Osteoblast (primary cell): ENCODE data around the gene IVL. TPM values are rescaled to one million over a fixed set of nuclear protein-coding genes. Genes with fewer than 3 reads are reported as not detected.

Experiments used
- DNase-seq: peaks from one replicate; pipeline ENCODE4 v3.0.0; 2011; ENCODE audit warnings: low spot score, mixed read lengths; ENCODE audit not compliant: insufficient read length; ENCODE audit errors: missing footprints
- H2AFZ ChIP-seq: 2 replicates; pipeline ENCODE4 v1.6.0; 2011; ENCODE audit warnings: mild to moderate bottlenecking, low read length
- H3K27ac ChIP-seq: 2 replicates; pipeline ENCODE4 v1.5.1; 2011; ENCODE audit warnings: mild to moderate bottlenecking, low read depth, low read length, moderate library complexity
- H3K27me3 ChIP-seq: 2 replicates; pipeline ENCODE4 v1.6.0; 2012; ENCODE audit warnings: mild to moderate bottlenecking, control low read depth, inconsistent platforms, low read length, moderate library complexity; ENCODE audit not compliant: insufficient read depth
- H3K36me3 ChIP-seq: 2 replicates; pipeline ENCODE4 v1.5.1; 2011; ENCODE audit warnings: mild to moderate bottlenecking, low read length, control low read depth, moderate library complexity; ENCODE audit not compliant: insufficient read depth
- H3K4me1 ChIP-seq: 2 replicates; pipeline ENCODE4 v1.5.1; 2011; ENCODE audit warnings: mild to moderate bottlenecking, low read length, control low read depth, moderate library complexity; ENCODE audit not compliant: insufficient read depth
- H3K4me2 ChIP-seq: 2 replicates; pipeline ENCODE4 v1.6.0; 2011; ENCODE audit warnings: mild to moderate bottlenecking, low read length; ENCODE audit not compliant: insufficient read depth
- H3K4me3 ChIP-seq: fragments of 200-600 bp; sonication (generic); 3 replicates; pipeline ENCODE4 v1.5.1; 2012; ENCODE audit warnings: mild to moderate bottlenecking, low read length, inconsistent platforms; ENCODE audit not compliant: insufficient read depth
- H3K79me2 ChIP-seq: 2 replicates; pipeline ENCODE4 v1.6.0; 2012; ENCODE audit warnings: mild to moderate bottlenecking, low read length, control low read depth, inconsistent platforms; ENCODE audit not compliant: insufficient read depth
- H3K9me3 ChIP-seq: 2 replicates; pipeline ENCODE4 v1.5.1; 2011; ENCODE audit warnings: low read depth, low read length, control low read depth
- H4K20me1 ChIP-seq: 2 replicates; pipeline ENCODE4 v1.6.0; 2012; ENCODE audit warnings: mild to moderate bottlenecking, low read length, control low read depth; ENCODE audit not compliant: insufficient read depth
- total RNA-seq: library from RNA; depleted of rRNA; stranded (reverse); fragments of >200 nt; gene quantifications from 2 replicates; pipeline ENCODE4 v1.2.3, GENCODE V29; 2012
- TF ChIP-seq, protein P1 (sequence below): IDR thresholded peaks from 2 replicates; pipeline ENCODE4 v1.5.1; 2011; ENCODE audit warnings: mild to moderate bottlenecking, low read depth, low read length, moderate library complexity; ENCODE audit errors: extremely low read depth

IVL gene
- total RNA-seq, 1 donor: not detected

DNA sequence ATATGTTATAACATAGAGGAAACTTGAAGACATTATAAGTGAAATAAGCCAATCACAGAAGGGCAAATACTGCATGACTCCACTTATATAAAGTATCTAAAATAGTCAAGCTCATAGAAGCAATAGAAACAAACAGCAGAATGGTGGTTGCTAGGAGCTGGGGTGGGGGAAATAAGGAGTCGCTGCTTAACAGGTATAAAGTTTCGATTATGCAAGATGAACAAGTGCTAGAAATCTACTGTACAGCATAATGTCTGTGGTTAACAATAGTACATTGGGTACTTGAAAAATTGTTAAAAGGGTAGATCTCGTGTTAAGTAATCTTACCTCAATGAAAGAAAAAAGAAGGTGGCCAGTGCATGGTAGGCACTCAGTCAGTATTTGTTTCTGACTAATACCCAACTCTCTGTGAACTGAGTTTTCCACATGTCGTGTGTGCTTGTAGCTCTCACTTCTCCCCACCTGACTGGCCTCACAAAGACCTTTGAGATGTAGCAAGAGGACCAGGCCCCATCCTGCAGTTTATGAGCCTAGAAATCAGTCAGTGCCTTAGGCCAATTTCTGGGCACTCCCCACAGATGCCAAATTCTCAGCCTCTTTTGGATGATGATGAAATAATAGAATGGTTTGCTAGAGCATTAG is 23.9 kb downstream of the IVL start:
- no peaks in the 10 kb centered on the region for H3K36me3 ChIP-seq
- TF ChIP-seq, protein P1, sequence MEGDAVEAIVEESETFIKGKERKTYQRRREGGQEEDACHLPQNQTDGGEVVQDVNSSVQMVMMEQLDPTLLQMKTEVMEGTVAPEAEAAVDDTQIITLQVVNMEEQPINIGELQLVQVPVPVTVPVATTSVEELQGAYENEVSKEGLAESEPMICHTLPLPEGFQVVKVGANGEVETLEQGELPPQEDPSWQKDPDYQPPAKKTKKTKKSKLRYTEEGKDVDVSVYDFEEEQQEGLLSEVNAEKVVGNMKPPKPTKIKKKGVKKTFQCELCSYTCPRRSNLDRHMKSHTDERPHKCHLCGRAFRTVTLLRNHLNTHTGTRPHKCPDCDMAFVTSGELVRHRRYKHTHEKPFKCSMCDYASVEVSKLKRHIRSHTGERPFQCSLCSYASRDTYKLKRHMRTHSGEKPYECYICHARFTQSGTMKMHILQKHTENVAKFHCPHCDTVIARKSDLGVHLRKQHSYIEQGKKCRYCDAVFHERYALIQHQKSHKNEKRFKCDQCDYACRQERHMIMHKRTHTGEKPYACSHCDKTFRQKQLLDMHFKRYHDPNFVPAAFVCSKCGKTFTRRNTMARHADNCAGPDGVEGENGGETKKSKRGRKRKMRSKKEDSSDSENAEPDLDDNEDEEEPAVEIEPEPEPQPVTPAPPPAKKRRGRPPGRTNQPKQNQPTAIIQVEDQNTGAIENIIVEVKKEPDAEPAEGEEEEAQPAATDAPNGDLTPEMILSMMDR: no peak
- H2AFZ ChIP-seq: no peak overlapping the region
- H3K27ac ChIP-seq: no peak overlapping the region
- H3K4me1 ChIP-seq: no peaks in the 10 kb centered on the region
- H4K20me1 ChIP-seq: no peaks in the 10 kb centered on the region
- no peaks in the 10 kb centered on the region for H3K79me2 ChIP-seq
- H3K4me3 ChIP-seq: no peak overlapping the region
- DNase-seq: no peak
- no peak overlapping the region for H3K4me2 ChIP-seq
- no peaks in the 10 kb centered on the region for H3K27me3 ChIP-seq
- no peaks in the 10 kb centered on the region for H3K9me3 ChIP-seq

DNA sequence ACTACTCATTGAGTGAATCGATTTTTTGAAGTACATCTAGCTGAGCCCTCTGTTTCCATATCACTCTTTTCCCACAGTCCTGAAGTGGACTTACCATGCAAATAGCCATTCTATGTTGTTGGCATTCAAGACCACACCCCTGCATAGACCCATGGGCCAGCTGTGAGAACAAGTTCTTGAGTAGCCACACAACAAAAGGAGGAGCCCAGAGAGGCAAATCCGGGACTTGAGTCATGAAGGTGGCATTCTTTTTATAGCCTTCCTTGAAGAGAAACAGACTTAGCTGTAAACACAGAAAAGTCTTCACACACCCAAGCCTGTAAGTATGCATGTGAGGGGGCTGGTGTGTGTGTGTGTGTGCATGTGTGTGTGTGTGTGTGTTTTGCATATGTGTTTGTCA is 24.9 kb downstream of the IVL start:
- DNase-seq: no peak
- H3K9me3 ChIP-seq: no peaks in the 10 kb centered on the region
- H2AFZ ChIP-seq: no peak overlapping the region
- no peak overlapping the region for H3K4me3 ChIP-seq
- no peaks in the 10 kb centered on the region for H3K36me3 ChIP-seq
- H3K27ac ChIP-seq: no peak overlapping the region
- H4K20me1 ChIP-seq: no peaks in the 10 kb centered on the region
- no peaks in the 10 kb centered on the region for H3K79me2 ChIP-seq
- no peaks in the 10 kb centered on the region for H3K4me1 ChIP-seq
- TF ChIP-seq, protein P1: no peak
- no peaks in the 10 kb centered on the region for H3K27me3 ChIP-seq
- no peak overlapping the region for H3K4me2 ChIP-seq

DNA sequence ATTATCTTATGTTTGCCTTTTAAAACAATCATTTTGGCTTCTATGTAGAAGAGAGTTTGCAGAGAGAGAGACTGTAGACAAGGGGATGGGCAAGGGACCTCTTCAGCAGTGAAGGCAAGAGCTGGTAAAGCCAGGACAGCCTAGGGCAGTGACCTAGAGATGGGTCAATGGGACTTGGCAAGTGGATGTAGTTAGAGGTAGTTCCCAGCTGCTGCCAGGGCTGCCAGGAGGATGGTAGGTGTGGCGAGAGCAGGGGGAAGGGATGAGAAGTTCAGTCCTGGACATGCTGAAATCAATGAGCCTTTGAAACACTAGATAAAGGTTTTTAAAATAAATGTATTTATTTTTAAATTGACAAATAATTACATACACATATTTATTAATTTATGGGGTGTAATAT is 32.3 kb downstream of the IVL start:
- no peak for DNase-seq
- Histone ChIP-seq H4K20me1 (no peaks in the 10 kb centered on the region), H3K36me3 (no peaks in the 10 kb centered on the region), H2AFZ (no peak overlapping the region), H3K9me3 (no peaks in the 10 kb centered on the region), H3K27ac (no peak overlapping the region), H3K4me3 (no peak overlapping the region), H3K4me1 (no peaks in the 10 kb centered on the region), H3K79me2 (no peaks in the 10 kb centered on the region), H3K4me2 (no peak overlapping the region), H3K27me3 (no peaks in the 10 kb centered on the region)
- TF ChIP-seq, protein P1: no peak

DNA sequence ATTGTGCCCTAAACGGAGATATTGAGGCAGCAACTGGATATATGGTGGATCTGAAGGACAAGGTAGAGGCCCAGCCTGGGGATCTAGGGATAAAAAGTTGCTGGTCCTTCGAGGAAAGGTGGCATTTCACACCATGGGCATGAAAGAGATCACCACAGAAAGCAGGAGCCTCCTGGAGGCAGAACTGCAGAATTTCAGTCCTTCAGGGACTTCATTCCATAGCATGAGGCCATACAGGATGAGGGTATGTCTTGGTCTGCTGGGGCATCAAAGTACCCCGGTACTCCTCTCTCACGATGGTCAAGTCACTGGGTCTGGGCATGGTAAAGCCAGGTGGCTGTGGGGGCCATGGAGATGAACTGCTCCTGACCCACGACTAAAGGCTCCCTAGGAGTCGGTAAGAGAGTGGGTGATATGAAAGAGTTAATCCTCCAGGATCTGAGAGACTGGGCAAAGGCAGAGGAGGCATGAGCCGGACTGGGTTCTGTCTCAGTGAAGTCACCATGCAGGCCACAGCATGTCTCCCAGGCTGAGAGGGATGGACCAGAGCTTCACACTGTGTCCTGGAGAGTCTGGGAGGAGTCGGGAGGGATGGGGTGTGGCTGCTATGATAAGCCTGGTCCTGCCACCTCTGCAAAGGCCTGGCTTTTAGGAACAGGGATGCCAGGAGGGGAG is 32.8 kb downstream of the IVL start:
- Histone ChIP-seq H3K4me3 (no peak overlapping the region), H3K36me3 (no peaks in the 10 kb centered on the region), H3K27ac (no peak overlapping the region), H2AFZ (no peak overlapping the region), H3K9me3 (no peaks in the 10 kb centered on the region), H3K4me1 (no peaks in the 10 kb centered on the region), H3K4me2 (no peak overlapping the region), H3K27me3 (no peaks in the 10 kb centered on the region), H3K79me2 (no peaks in the 10 kb centered on the region), H4K20me1 (no peaks in the 10 kb centered on the region)
- TF ChIP-seq, protein P1: no peak
- no peak for DNase-seq
